ENCODE results near the gene DGCR8. TPM values are rescaled to one million over a fixed set of nuclear protein-coding genes. Genes with fewer than 3 reads are reported as not detected.

Gene DGCR8
- total RNA-seq, 4 donors from 2014 or later = 16.9 to 27.6 (median 25.5) TPM

- no peak overlapping the region for H3K4me3 ChIP-seq
- H3K36me3 ChIP-seq = no peaks in the 10 kb centered on the region
- TF ChIP-seq POLR2AphosphoS5 (IDR thresholded peaks at IDR 0.05) (no peak), POLR2A (IDR thresholded peaks at IDR 0.05) (no peak), EP300 (IDR thresholded peaks at IDR 0.05) (no peak)
- TF ChIP-seq, protein P1, sequence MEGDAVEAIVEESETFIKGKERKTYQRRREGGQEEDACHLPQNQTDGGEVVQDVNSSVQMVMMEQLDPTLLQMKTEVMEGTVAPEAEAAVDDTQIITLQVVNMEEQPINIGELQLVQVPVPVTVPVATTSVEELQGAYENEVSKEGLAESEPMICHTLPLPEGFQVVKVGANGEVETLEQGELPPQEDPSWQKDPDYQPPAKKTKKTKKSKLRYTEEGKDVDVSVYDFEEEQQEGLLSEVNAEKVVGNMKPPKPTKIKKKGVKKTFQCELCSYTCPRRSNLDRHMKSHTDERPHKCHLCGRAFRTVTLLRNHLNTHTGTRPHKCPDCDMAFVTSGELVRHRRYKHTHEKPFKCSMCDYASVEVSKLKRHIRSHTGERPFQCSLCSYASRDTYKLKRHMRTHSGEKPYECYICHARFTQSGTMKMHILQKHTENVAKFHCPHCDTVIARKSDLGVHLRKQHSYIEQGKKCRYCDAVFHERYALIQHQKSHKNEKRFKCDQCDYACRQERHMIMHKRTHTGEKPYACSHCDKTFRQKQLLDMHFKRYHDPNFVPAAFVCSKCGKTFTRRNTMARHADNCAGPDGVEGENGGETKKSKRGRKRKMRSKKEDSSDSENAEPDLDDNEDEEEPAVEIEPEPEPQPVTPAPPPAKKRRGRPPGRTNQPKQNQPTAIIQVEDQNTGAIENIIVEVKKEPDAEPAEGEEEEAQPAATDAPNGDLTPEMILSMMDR (IDR thresholded peaks at IDR 0.05) = no peak
- no peak overlapping the region for H3K27ac ChIP-seq
- H3K9me3 ChIP-seq = no peaks in the 10 kb centered on the region
- ATAC-seq = no peak
- WGBS, 2 donors (ENCODE audit: low coverage in 1 of 2) = 83% methylated on average over 10 of the region's 10 CpGs; no CpG with 5 or more reads in 1 of the 2 donors
- H3K4me1 ChIP-seq = peaks cover 0 to 7% (median 0%) of the 10 kb centered on the region in 3 donors
- H3K27me3 ChIP-seq = peaks cover 29% of the 10 kb centered on the region
These were observed 80.0 kb downstream of the DGCR8 start for GRCh38 chr22:20160041-20160440.

Small RNA genes lying within 50 kb of the gene (small RNA-seq; reads per million reads assigned to genes)
- gene MIR185 (0.90 to 4.7 (median 4.5) reads per million in 4 donors), gene MIR6816 (0 to 0.55 (median 0.09) reads per million in 4 donors), gene RF00017 (0 reads per million in 4 donors), gene RF00599 (0 reads per million in 4 donors)

Other genes with a start within 250 kb of the DGCR8 start
- gene GNB1L, start 225.4 kb upstream of the DGCR8 start, total RNA-seq = 1 to 10 TPM; 4.8 to 8.7 (median 7.4) TPM
- gene RTL10, start 225.4 kb upstream of the DGCR8 start, total RNA-seq = 10 to 100 TPM in 2 of 4 donors, 1 to 10 TPM in 2; 6.6 to 15.9 (median 10.4) TPM
- 100 to 1,000 TPM; 105 to 235 (median 208) TPM for gene COMT, start 138.5 kb upstream of the DGCR8 start, total RNA-seq
- 10 to 100 TPM; 16.7 to 33.1 (median 20.3) TPM for gene TXNRD2, start 138.4 kb upstream of the DGCR8 start, total RNA-seq
- 10 to 100 TPM; 32.5 to 61.5 (median 39.5) TPM for gene ARVCF, start 63.4 kb upstream of the DGCR8 start, total RNA-seq
- gene TANGO2, start 59.1 kb upstream of the DGCR8 start, total RNA-seq = 10 to 100 TPM; 20.0 to 65.5 (median 45.8) TPM
- gene RANBP1, start 35.9 kb downstream of the DGCR8 start, total RNA-seq = 100 to 1,000 TPM; 115 to 162 (median 158) TPM
- gene TRMT2A, start 37.0 kb downstream of the DGCR8 start, total RNA-seq = 10 to 100 TPM; 24.1 to 57.0 (median 36.3) TPM
- 10 to 100 TPM; 11.8 to 27.8 (median 16.4) TPM for gene ZDHHC8, start 51.6 kb downstream of the DGCR8 start, total RNA-seq
- not detected for gene CCDC188, start 70.8 kb downstream of the DGCR8 start, total RNA-seq
- 1 to 10 TPM in 2 of 4 donors, not detected in 2; 1.3 to 2.4 TPM for gene RTN4R, start 188.1 kb downstream of the DGCR8 start, total RNA-seq
- 10 to 100 TPM; 39.8 to 69.2 (median 60.4) TPM for gene DGCR6L, start 239.8 kb downstream of the DGCR8 start, total RNA-seq